K562 (cell line): ENCODE data around the gene RIMS3. TPM values are rescaled to one million over a fixed set of nuclear protein-coding genes. Genes with fewer than 3 reads are reported as not detected.
A peak's percentile ranks its signal among the peaks of the same experiment; 100 is the strongest.

Experiments used
- ATF4 ChIP-seq: fragments of 450-650 bp; formaldehyde crosslinking; IDR thresholded peaks from 2 replicates; pipeline ENCODE4 v1.4.0; 2022; ENCODE audit warnings: mild to moderate bottlenecking, moderate library complexity
- BMI1 ChIP-seq: fragments of 150-350 bp; IDR thresholded peaks from 2 replicates; pipeline ENCODE4 v1.6.1; 2014; ENCODE audit warnings: low read length
- CBX3 ChIP-seq, 2 experiments: IDR thresholded peaks; 1 replicate in 1 of 2; 2 replicates in 1 of 2; pipeline ENCODE4 v1.6.1; 2012; ENCODE audit warnings: inconsistent platforms in 2 of 2, low read length in 2 of 2, borderline replicate concordance in 1 of 2, control low read depth in 1 of 2
- CBX5 ChIP-seq: IDR thresholded peaks from 2 replicates; pipeline ENCODE4 v1.6.1; 2014; ENCODE audit warnings: low read depth, borderline replicate concordance
- CCAR2 ChIP-seq: fragments of 200-400 bp; formaldehyde crosslinking; IDR thresholded peaks from 2 replicates; pipeline ENCODE4 v1.6.1; 2017; ENCODE audit warnings: mild to moderate bottlenecking, low read depth, low read length
- IFI16 ChIP-seq: fragments of 250-450 bp; sonication (Bioruptor Pico); IDR thresholded peaks from 2 replicates; pipeline ENCODE4 v2.1.2; 2022; ENCODE audit warnings: mild to moderate bottlenecking, inconsistent platforms
- LCOR ChIP-seq: sonication (generic); formaldehyde crosslinking; IDR thresholded peaks from 2 replicates; pipeline ENCODE4 v1.8.0; 2022; ENCODE audit warnings: mild to moderate bottlenecking, missing genetic modification reagents
- NEUROD1 ChIP-seq: fragments of 150-350 bp; IDR thresholded peaks from 2 replicates; pipeline ENCODE4 v1.6.1; 2014; ENCODE audit warnings: borderline replicate concordance, low read length, low read depth; ENCODE audit not compliant: partially characterized antibody
- PHF20 ChIP-seq: fragments of 450-650 bp; IDR thresholded peaks from 2 replicates; pipeline ENCODE4 v1.6.1; 2018; ENCODE audit not compliant: partially characterized antibody
- RBM34 ChIP-seq: fragments of 200-400 bp; formaldehyde crosslinking; IDR thresholded peaks from 2 replicates; pipeline ENCODE4 v1.6.1; 2018; ENCODE audit warnings: low read length, borderline replicate concordance; ENCODE audit not compliant: insufficient read depth
- RBM39 ChIP-seq: fragments of 200-400 bp; formaldehyde crosslinking; optimal IDR thresholded peaks from 2 replicates; pipeline ENCODE3; 2018; ENCODE audit warnings: low read depth, low read length
- RFX5 ChIP-seq: IDR thresholded peaks from 2 replicates; pipeline ENCODE4 v1.6.1; 2011; ENCODE audit warnings: low read depth, mild to moderate bottlenecking, improper control_type of control experiment, low read length
- SMC3 ChIP-seq: conservative IDR thresholded peaks from 2 replicates; pipeline ENCODE4 v1.6.1; 2011; ENCODE audit warnings: low read depth, low read length, improper control_type of control experiment; ENCODE audit not compliant: insufficient read depth
- SNRNP70 ChIP-seq: fragments of 200-400 bp; formaldehyde crosslinking; optimal IDR thresholded peaks from 2 replicates; pipeline ENCODE3; 2017; ENCODE audit warnings: low read depth, low read length
- SREBF2 ChIP-seq: sonication (generic); formaldehyde crosslinking; IDR thresholded peaks from 2 replicates; pipeline ENCODE4 v1.4.0; 2020; ENCODE audit warnings: mild to moderate bottlenecking, missing genetic modification reagents
- TAF9B ChIP-seq: fragments of 450-650 bp; IDR thresholded peaks from 2 replicates; pipeline ENCODE4 v1.6.1; 2018; ENCODE audit warnings: mild to moderate bottlenecking; ENCODE audit not compliant: partially characterized antibody
- TCF7 ChIP-seq: sonication (generic); IDR thresholded peaks from 2 replicates; pipeline ENCODE4 v1.6.1; 2016; ENCODE audit warnings: antibody characterized with exemption, borderline replicate concordance
- XRCC5 ChIP-seq: fragments of 200-400 bp; formaldehyde crosslinking; IDR thresholded peaks from 2 replicates; pipeline ENCODE4 v1.6.1; 2017; ENCODE audit warnings: low read depth, mild to moderate bottlenecking, low read length
- ZNF347 ChIP-seq: fragments of 450-650 bp; formaldehyde crosslinking; IDR thresholded peaks from 2 replicates; pipeline ENCODE4 v1.4.0; 2020; ENCODE audit warnings: low read depth, mild to moderate bottlenecking, moderate library complexity
- ZNF507 ChIP-seq: conservative IDR thresholded peaks from 2 replicates; pipeline ENCODE4 v1.6.1; 2017; ENCODE audit warnings: missing genetic modification characterization, missing compliant biosample characterization
- ZNF655 ChIP-seq: fragments of 250-450 bp; sonication (Bioruptor Pico); IDR thresholded peaks from 2 replicates; pipeline ENCODE4 v1.5.0; 2021
- ZSCAN29 ChIP-seq: fragments of 450-650 bp; IDR thresholded peaks from 2 replicates; pipeline ENCODE4 v1.6.1; 2017
- polyA plus RNA-seq, 8 experiments: library from polyadenylated mRNA; depleted of rRNA in 4 of 8; stranded (reverse) in 5 of 8; unstranded in 3 of 8; fragments of >200 nt; fragmentation: Nextera tagmentation in 2 of 8; fragmentation: Illumina TruSeq in 1 of 8; extraction: Ambion mirVana in 2 of 8; extraction: Trizol in 1 of 8; gene quantifications; 2 replicates each; pipeline versions ENCODE4 v1.2.1 to v1.2.3, GENCODE V29; 2011 to 2014; ENCODE audit warnings: inconsistent platforms in 1 of 8, missing spikeins in 1 of 8
- total RNA-seq, 7 experiments: library from RNA; depleted of rRNA in 6 of 7; stranded (reverse); fragments of >200 nt in 6 of 7; fragmentation: Illumina TruSeq in 2 of 7; extraction: Trizol in 2 of 7; gene quantifications; 2 replicates each; pipeline versions ENCODE4 v1.2.1 to v1.2.3, GENCODE V29; 2011 to 2021; ENCODE audit warnings: low replicate concordance in 1 of 7
- TF ChIP-seq, protein P1 (sequence below): fragments of 200-800 bp; sonication (Bioruptor generic); IDR thresholded peaks from 2 replicates; pipeline ENCODE4 v1.6.1; 2017; ENCODE audit warnings: missing genetic modification characterization, missing compliant biosample characterization
- TF ChIP-seq, protein P2 (sequence below): fragments of 450-650 bp; formaldehyde crosslinking; IDR thresholded peaks from 2 replicates; pipeline ENCODE4 v1.4.0; 2020; ENCODE audit warnings: mild to moderate bottlenecking, moderate library complexity
- TF ChIP-seq, protein P3 (sequence below): fragments of 450-650 bp; IDR thresholded peaks from 2 replicates; pipeline ENCODE4 v1.6.1; 2018; ENCODE audit warnings: mild to moderate bottlenecking, low read depth; ENCODE audit not compliant: partially characterized antibody

The RIMS3 gene
- total and polyA plus RNA-seq, 9 of the 15 experiments (the other 6 are each of a cell fraction or from before 2014, with no cell fraction given), result 0.06 to 1.2 (median 0.59) TPM

GRCh38 chr1:40708750-40709099 lies 43.2 kb upstream of the RIMS3 start (continued):
- TF ChIP-seq SNRNP70, result no peak
- TF ChIP-seq RBM39, result no peak
- TF ChIP-seq ATF4 (CRISPR knock-in tag), result no peak
- no peak for TF ChIP-seq IFI16 (CRISPR knock-in tag)
- TF ChIP-seq ZNF347 (CRISPR knock-in tag), result no peak
- TF ChIP-seq XRCC5, result no peak
- no peak for TF ChIP-seq ZSCAN29
- TF ChIP-seq RBM34, result no peak
- no peak for TF ChIP-seq SMC3
- TF ChIP-seq TAF9B, result no peak
- no peak for TF ChIP-seq NEUROD1
- TF ChIP-seq LCOR (CRISPR knock-in tag), result peak; percentile 78; the same call in 1 of the 2 replicates
- TF ChIP-seq ZNF507, result no peak
- TF ChIP-seq ZNF655 (CRISPR knock-in tag), result no peak
- TF ChIP-seq SREBF2 (CRISPR knock-in tag), result no peak
- no peak for TF ChIP-seq TCF7
- 0 out of 2 replicates have a peak, but pooled peaks have one; percentile 54 for TF ChIP-seq BMI1
- TF ChIP-seq, protein P1, sequence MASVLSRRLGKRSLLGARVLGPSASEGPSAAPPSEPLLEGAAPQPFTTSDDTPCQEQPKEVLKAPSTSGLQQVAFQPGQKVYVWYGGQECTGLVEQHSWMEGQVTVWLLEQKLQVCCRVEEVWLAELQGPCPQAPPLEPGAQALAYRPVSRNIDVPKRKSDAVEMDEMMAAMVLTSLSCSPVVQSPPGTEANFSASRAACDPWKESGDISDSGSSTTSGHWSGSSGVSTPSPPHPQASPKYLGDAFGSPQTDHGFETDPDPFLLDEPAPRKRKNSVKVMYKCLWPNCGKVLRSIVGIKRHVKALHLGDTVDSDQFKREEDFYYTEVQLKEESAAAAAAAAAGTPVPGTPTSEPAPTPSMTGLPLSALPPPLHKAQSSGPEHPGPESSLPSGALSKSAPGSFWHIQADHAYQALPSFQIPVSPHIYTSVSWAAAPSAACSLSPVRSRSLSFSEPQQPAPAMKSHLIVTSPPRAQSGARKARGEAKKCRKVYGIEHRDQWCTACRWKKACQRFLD (CRISPR knock-in tag), result peak; percentile 57; the same call in 1 of the 2 replicates
- TF ChIP-seq CCAR2, result no peak
- 0 out of 3 replicates have a peak, but pooled peaks of 1 of the 2 experiments have one; percentile 5 for TF ChIP-seq CBX3 (IDR thresholded peaks at IDR 0.05; ENCODE audit: borderline replicate concordance in 1 of 2, low read length in 2 of 2)
- TF ChIP-seq, protein P2, sequence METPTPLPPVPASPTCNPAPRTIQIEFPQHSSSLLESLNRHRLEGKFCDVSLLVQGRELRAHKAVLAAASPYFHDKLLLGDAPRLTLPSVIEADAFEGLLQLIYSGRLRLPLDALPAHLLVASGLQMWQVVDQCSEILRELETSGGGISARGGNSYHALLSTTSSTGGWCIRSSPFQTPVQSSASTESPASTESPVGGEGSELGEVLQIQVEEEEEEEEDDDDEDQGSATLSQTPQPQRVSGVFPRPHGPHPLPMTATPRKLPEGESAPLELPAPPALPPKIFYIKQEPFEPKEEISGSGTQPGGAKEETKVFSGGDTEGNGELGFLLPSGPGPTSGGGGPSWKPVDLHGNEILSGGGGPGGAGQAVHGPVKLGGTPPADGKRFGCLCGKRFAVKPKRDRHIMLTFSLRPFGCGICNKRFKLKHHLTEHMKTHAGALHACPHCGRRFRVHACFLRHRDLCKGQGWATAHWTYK (CRISPR knock-in tag), result no peak
- no peak for TF ChIP-seq CBX5
- TF ChIP-seq, protein P3, sequence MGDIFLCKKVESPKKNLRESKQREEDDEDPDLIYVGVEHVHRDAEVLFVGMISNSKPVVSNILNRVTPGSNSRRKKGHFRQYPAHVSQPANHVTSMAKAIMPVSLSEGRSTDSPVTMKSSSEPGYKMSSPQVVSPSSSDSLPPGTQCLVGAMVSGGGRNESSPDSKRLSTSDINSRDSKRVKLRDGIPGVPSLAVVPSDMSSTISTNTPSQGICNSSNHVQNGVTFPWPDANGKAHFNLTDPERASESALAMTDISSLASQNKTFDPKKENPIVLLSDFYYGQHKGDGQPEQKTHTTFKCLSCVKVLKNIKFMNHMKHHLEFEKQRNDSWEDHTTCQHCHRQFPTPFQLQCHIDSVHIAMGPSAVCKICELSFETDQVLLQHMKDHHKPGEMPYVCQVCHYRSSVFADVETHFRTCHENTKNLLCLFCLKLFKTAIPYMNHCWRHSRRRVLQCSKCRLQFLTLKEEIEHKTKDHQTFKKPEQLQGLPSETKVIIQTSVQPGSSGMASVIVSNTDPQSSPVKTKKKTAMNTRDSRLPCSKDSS, result no peak
- TF ChIP-seq RFX5, result no peak
- TF ChIP-seq PHF20, result no peak
